MM.1S (cell line): ENCODE measurements around the gene YWHAQ.

Source experiments
- EZH2 ChIP-seq: fragments of 300-600 bp; sonication (generic); optimal IDR thresholded peaks from 2 replicates; pipeline ENCODE3; 2017; ENCODE audit warnings: low read depth, mild to moderate bottlenecking, antibody characterized with exemption, low read length, mixed read lengths
- EZH2phosphoT487 ChIP-seq: fragments of 300-600 bp; sonication (generic); IDR thresholded peaks from 2 replicates; pipeline ENCODE4 v1.6.1; 2018; ENCODE audit warnings: antibody characterized with exemption, low read length
- TF ChIP-seq, protein P1 (sequence below): fragments of 300-600 bp; sonication (generic); IDR thresholded peaks from 2 replicates; pipeline ENCODE4 v1.5.1; 2016; ENCODE audit warnings: antibody characterized with exemption, low read length, mixed read lengths

DNA sequence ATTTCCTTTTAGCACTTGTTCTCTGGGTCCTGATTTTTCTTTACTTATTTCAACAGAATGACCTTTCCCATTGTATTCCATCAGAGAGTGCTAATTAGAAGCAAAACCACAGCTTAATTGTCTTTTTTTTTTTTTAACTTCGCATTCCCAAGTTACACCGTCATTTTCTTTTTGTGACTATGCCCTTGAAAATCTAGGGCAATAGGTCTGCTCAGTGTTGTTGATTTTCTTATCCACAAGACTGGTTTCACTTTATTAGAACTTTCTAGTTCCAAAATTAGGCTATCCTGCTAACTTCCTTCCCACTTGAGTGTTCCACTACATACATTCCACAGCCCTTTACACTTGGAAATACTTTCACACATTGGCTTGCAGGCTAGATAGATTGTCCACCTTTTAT lies 56.5 kb downstream of the YWHAQ start:
- TF ChIP-seq, protein P1, sequence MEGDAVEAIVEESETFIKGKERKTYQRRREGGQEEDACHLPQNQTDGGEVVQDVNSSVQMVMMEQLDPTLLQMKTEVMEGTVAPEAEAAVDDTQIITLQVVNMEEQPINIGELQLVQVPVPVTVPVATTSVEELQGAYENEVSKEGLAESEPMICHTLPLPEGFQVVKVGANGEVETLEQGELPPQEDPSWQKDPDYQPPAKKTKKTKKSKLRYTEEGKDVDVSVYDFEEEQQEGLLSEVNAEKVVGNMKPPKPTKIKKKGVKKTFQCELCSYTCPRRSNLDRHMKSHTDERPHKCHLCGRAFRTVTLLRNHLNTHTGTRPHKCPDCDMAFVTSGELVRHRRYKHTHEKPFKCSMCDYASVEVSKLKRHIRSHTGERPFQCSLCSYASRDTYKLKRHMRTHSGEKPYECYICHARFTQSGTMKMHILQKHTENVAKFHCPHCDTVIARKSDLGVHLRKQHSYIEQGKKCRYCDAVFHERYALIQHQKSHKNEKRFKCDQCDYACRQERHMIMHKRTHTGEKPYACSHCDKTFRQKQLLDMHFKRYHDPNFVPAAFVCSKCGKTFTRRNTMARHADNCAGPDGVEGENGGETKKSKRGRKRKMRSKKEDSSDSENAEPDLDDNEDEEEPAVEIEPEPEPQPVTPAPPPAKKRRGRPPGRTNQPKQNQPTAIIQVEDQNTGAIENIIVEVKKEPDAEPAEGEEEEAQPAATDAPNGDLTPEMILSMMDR, result no peak
- no peak for TF ChIP-seq EZH2phosphoT487
- no peak for TF ChIP-seq EZH2
